ENCODE data around the gene IL31RA. TPM values are rescaled to one million over a fixed set of nuclear protein-coding genes. Genes with fewer than 3 reads are reported as not detected.

IL31RA gene
- total and polyA plus RNA-seq, 2 of the 13 experiments (the other 11 are each of a cell fraction or from before 2014, with no cell fraction given): not detected

DNA sequence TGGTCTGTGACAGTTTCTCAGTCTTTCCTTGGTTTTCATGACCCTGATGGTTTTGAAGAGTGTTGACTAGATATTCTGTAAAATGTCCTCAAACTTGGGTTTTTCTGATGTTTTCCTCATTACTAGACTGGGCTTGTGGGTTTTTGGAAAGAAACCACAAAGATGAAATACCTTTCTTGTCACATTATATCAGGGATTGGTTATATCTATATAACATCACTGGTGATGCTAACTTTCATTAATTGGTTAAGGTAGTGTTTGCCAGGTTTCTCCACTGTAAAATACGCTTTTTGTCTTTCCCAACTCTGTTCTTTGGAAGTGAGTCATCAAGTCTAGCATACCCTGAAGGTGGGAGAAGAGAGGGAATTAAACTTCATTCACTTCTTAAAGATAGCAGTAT is 3.3 kb upstream of the IL31RA start (continued):
- no peak for TF ChIP-seq FOXK2 (IDR thresholded peaks at IDR 0.05)
- TF ChIP-seq ZNF44 (CRISPR knock-in tag; IDR thresholded peaks at IDR 0.05): no peak

DNA sequence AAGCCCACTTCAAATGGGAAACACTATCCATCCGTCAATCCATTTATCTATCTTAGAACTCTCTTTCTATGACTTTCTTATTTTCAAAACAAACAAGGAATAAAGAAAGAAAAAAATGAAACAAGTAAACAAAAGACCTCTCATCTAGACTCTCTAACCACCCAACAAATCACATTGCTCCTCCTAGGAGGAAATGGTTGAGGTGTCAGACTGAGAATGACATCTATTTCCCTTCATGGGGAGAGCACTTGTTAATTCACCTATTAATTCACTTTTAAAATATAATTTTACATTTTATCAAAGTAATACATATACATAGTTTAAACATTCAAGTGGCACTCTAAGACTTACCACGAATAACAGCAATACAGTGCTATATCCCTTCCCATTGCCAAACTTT is 2.4 kb upstream of the IL31RA start:
- no peak overlapping the region for H3K4me3 ChIP-seq (replicated peaks in 1 of 3; ENCODE audit: insufficient read depth in 1 of 3, low read depth in 2 of 3, low read length in 3 of 3)
- H3K4me1 ChIP-seq (ENCODE audit: insufficient read depth, low read length): no peaks in the 10 kb centered on the region
- in situ Hi-C loops (cut with HindIII; ENCODE audit: extremely low pct_ligation_motif_present, low pct_unique_long_range_greater_than_20kb): no loop called here
- H3K9me3 ChIP-seq (ENCODE audit: low read length): no peaks in the 10 kb centered on the region
- peaks cover 0 to 3% of the 10 kb centered on the region in 2 experiments; a peak in 1 of 5 replicates for H3K27me3 ChIP-seq (ENCODE audit: control insufficient read depth in 1 of 2, insufficient read depth in 2 of 2, low read length in 2 of 2)
- BruUV-seq (replicated peaks): no TSS peak
- H3K9ac ChIP-seq (ENCODE audit: insufficient read depth, low read depth, low read length): no peak overlapping the region
- intact Hi-C loops (cut with micrococcal nuclease; ENCODE audit: unreplicated experiment): no loop called here
- DNase-seq (ENCODE audit: low spot score): no peak
- no peak overlapping the region for H2AFZ ChIP-seq (ENCODE audit: low read length)
- CTCF ChIA-PET (ENCODE audit: low intra/inter-chr PET ratio, low total read pairs): no interaction called here
- no peaks in the 10 kb centered on the region for H3K79me2 ChIP-seq (ENCODE audit: insufficient read depth, low read length)
- WGBS (ENCODE audit: low lambda C conversion rate): 61% methylated on average over 2 of the region's 2 CpGs
- no peak overlapping the region for H3K27ac ChIP-seq (ENCODE audit: extremely low read length, insufficient read depth, low read length)
- H3K36me3 ChIP-seq (replicated peaks in 1 of 2; ENCODE audit: control insufficient read depth in 1 of 2, insufficient read depth in 2 of 2, low read length in 2 of 2): no peaks in the 10 kb centered on the region
- TF ChIP-seq PRMT3 (CRISPR knock-in tag; IDR thresholded peaks at IDR 0.05; ENCODE audit: borderline replicate concordance, low read depth) (no peak), ATF7 (IDR thresholded peaks at IDR 0.05) (no peak), ATF7 (CRISPR knock-in tag; IDR thresholded peaks at IDR 0.05) (no peak)
- no peak for ATAC-seq
- H3K4me2 ChIP-seq (ENCODE audit: low read depth, low read length): no peak overlapping the region
- POLR2A ChIA-PET: no interaction called here
- FAIRE-seq: no peak
- no peaks in the 10 kb centered on the region for H4K20me1 ChIP-seq (ENCODE audit: insufficient read depth, low read length)

DNA sequence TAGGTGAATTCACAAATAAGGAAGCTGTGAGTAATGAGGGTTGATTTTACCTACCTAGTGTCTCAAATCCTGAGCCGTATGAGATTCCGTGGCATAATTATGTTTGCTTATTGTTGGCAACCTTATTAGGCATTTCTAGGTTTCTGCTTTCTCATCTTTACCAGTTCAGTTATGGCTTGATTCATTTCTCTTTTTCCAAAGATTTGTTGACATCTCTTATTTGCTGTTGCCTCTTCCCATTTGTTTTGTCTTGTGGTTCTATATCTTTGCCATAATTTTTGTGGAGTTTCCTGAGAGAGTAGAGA is 470 bp downstream of the IL31RA start:
- in situ Hi-C loops (cut with HindIII; ENCODE audit: extremely low pct_ligation_motif_present, low pct_unique_long_range_greater_than_20kb) (no loop called here), intact Hi-C loops (cut with micrococcal nuclease; ENCODE audit: unreplicated experiment) (no loop called here)
- DNase-seq (ENCODE audit: low spot score) (no peak), ATAC-seq (no peak), FAIRE-seq (no peak)
- peaks cover 0 to 3% of the 10 kb centered on the region in 2 experiments; a peak in 2 of 5 replicates for H3K27me3 ChIP-seq (ENCODE audit: control insufficient read depth in 1 of 2, insufficient read depth in 2 of 2, low read length in 2 of 2)
- no peak overlapping the region for H3K4me2 ChIP-seq (ENCODE audit: low read depth, low read length)
- no peaks in the 10 kb centered on the region for H4K20me1 ChIP-seq (ENCODE audit: insufficient read depth, low read length)
- no peak overlapping the region for H3K27ac ChIP-seq (ENCODE audit: extremely low read length, insufficient read depth, low read length)
- H3K9ac ChIP-seq (ENCODE audit: insufficient read depth, low read depth, low read length): no peak overlapping the region
- no peak overlapping the region for H2AFZ ChIP-seq (ENCODE audit: low read length)
- H3K79me2 ChIP-seq (ENCODE audit: insufficient read depth, low read length): no peaks in the 10 kb centered on the region
- WGBS (ENCODE audit: low lambda C conversion rate): 79% methylated on average over 2 of the region's 2 CpGs
- H3K4me3 ChIP-seq (replicated peaks in 1 of 3; ENCODE audit: insufficient read depth in 1 of 3, low read depth in 2 of 3, low read length in 3 of 3): no peak overlapping the region
- H3K9me3 ChIP-seq (ENCODE audit: low read length): no peaks in the 10 kb centered on the region
- TF ChIP-seq ONECUT2 (CRISPR knock-in tag; IDR thresholded peaks at IDR 0.05) (no peak), ZNF263 (CRISPR knock-in tag; IDR thresholded peaks at IDR 0.05) (no peak)
- ChIA-PET POLR2A (no interaction called here), CTCF (ENCODE audit: low intra/inter-chr PET ratio, low total read pairs) (no interaction called here)
- no peaks in the 10 kb centered on the region for H3K36me3 ChIP-seq (replicated peaks in 1 of 2; ENCODE audit: control insufficient read depth in 1 of 2, insufficient read depth in 2 of 2, low read length in 2 of 2)
- no peaks in the 10 kb centered on the region for H3K4me1 ChIP-seq (ENCODE audit: insufficient read depth, low read length)
- BruUV-seq (replicated peaks): no TSS peak

Data from HepG2 (cell line).